Measurements from ENCODE around the gene LSS.
A peak's percentile ranks its signal among the peaks of the same experiment; 100 is the strongest.
"Not testable (repeated sequence)": the region's sequence is repeated elsewhere in the genome, so short reads cannot be mapped to it uniquely, and the experiment has no call there.

LSS gene

GRCh38 chr21:46151261-46151988, 77.1 kb downstream of the LSS start:
- DNase-seq, result no peak

DNA sequence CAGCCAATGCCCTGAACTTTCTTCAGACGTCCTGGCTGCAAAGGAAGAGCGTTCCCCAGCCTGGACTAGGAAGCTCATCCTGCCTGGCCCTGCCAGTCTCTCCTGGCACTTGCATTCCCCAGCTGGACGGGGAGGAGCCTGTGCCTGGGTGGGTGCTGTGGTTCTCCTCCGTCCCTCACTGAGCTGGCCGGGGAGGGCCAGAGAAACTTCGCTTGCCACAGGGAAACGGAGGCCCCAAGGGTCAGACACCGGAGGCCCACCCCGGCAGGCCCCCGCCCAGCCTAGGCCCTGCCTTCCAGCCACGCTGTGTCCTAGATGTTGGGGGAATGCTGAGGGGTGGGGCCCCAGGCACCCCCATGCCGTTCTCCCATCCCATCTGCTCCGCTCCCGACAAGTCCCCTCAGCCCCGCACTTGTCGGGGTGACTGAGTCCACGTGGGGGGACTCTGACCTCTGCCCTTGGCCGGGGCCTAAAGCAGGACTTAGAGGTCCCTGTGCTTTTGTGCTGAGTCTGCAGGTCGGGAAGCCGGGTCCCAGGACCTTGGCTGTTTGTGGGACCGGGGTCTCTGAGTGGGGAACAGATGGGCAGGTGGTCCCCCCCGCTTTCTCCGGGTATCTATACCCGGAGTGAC, 78.0 kb downstream of the LSS start:
- DNase-seq, result no peak

DNA sequence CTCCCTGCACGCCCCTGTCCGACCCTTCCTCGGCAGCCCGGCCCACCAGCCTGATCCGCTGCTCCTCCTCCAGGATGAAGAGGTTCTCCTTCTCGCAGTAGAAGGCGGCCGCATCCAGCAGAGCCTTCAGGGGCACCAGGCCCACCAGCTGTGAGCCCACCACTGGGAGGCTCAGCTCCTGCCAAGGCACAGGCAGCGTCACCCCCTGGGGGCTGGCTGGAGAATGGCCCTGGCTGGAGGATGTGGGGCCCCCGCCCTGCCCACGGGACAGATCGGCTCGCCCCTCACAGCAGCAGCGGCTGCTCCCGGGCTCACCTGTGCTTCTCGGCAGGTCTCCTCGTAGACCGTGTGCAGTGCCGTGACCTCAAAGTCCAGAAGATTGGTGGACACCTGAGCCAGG, 78.5 kb downstream of the LSS start:
- DNase-seq, result no peak

- DNase-seq, result no peak
Measured at GRCh38 chr21:46149205-46149901, 79.2 kb downstream of the LSS start.

DNA sequence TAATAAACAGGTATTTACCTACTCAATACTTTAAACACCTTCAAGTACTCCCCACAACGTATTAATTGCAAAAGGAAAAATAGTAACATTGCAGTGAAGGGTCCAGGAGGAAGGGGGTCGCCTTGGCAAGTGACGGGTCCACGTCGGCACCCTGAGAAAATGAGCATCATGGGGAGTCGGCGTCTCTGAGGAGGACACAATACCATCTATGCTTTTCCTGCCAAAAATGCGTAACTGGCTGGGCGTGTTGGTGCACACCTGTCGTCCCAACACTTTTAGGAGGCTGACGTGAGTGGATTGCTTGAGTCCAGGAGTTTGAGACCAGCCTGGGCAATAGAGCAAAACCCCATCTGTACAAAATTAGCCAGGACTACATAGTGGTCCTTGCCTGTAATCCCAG, 80.5 kb downstream of the LSS start:
- no peak for DNase-seq

- peak; percentile 8 to 44 for DNase-seq
Measured at GRCh38 chr21:46147429-46147828, 81.1 kb downstream of the LSS start.

- DNase-seq, result no peak
Measured at GRCh38 chr21:46146856-46147255, 81.7 kb downstream of the LSS start.

GRCh38 chr21:46145840-46146691, 82.5 kb downstream of the LSS start:
- DNase-seq, result no peak

GRCh38 chr21:46145159-46145839, 83.3 kb downstream of the LSS start:
- DNase-seq, result no peak

GRCh38 chr21:46144464-46145070, 84.0 kb downstream of the LSS start:
- DNase-seq, result no peak

DNA sequence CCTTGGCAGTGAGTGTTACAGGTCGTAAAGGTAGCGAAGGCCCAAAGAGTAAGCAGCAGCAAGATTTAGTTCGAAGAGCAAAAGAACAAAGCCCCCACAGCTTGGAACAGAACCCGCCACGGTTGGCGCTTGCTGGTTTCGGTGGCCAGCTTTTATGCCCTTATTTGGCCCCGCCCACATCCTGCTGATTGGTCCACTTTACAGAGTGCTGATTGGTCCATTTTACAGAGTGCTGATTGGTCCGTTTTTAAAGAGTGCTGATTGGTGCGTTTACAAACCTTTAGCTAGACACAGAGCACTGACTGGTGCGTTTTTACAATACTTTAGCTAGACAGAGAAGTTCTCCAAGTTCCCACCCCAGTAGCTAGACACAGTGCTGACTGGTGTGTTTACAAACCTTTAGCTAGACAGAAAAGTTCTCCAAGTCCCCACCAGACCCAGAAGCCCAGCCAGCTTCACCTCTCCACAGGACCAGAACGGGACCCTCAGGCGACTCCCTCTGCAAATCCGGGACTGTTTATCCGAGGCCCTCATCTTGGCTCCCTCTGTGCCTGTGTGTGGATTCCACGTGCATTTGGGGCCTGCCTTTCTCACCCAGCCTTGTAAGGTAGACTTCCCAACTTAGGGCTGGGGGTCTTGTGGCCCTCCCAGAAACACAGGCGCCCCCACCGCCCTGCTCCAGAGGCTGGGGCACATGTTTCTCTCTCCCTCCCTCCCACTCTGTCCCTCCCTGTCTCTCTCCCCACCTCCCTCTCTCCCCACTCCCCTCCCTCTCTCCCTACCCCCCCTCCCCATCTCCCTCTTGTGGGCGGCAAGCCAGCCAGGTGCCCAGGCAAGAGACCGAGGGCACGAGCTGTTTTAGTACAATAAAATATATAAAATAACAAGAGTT, 85.7 kb downstream of the LSS start:
- no peak for DNase-seq

- no peak for DNase-seq
Measured at GRCh38 chr21:46141767-46142581, 86.6 kb downstream of the LSS start.

GRCh38 chr21:46140352-46141003, 88.1 kb downstream of the LSS start:
- not testable (repeated sequence) for DNase-seq

DNA sequence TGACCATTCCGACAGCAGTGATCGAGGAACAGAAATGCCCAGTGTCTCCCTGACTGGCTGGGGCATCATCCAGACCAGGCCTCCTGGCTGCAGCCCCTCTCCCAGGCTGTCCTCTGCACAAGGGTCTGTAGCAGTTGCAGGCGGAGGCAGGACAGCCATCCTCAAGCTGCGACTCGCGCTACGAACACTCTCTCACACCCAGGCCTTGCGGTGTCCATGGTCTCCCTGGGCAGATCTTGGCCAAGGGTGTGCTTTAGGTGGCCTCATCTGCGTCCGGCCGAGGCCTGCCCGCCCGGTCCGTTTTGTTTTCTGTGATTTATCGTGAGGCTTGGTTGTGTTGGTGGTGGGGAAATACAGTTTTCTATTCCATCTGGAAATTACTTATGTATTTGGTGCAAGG, 88.9 kb downstream of the LSS start:
- no peak for DNase-seq

DNA sequence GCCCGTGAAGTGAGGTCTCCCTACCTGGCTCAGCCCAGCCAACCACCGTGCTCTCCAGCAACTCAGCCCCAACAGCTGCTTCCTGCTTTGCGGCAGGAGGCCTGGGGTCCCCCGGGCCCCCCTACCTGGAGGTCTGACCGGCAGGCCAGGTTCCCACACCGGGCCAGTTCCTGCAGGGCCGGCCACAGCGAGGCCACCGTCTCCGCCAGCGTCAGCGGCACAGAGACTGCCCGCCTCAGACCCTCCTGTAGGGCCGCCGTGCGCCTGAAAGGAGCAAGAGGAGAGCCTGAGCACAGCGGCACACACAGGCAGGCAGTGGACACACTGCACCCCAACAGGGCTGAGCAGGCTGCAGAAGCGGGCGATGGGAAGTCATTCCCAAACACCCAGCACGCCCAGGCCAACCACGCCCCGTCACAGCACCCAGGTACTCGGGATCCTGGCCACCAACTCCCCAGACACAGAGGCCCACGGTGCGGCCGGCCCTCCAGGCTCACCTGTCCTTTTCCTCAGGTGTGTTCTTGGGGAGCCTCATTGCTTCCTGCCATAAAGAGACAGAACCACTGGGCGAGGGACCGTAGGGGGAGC, 90.1 kb downstream of the LSS start:
- no peak for DNase-seq

Data from NCI-H187 (cell line).